ENCODE measurements around the gene ANP32B. TPM values are rescaled to one million over a fixed set of nuclear protein-coding genes. Genes with fewer than 3 reads are reported as not detected.
"Not testable (repeated sequence)": the region's sequence is repeated elsewhere in the genome, so short reads cannot be mapped to it uniquely, and the experiment has no call there.

The ANP32B gene
- total RNA-seq, 2 experiments from 2014 or later = 32.1 to 389 TPM

GRCh38 chr9:98017306-98017705 lies 34.2 kb downstream of the ANP32B start:
- Histone ChIP-seq H3K36me3 (ENCODE audit: insufficient read depth, low read length) (peaks cover 85% of the 10 kb centered on the region), H2AFZ (ENCODE audit: low read length) (no peak overlapping the region), H3K9me3 (ENCODE audit: low read length) (no peaks in the 10 kb centered on the region), H3K4me1 (ENCODE audit: insufficient read depth, low read length, poor library complexity, severe bottlenecking) (no peaks in the 10 kb centered on the region), H3K79me2 (ENCODE audit: insufficient read depth, low read depth, low read length) (0 out of 2 replicates have a peak, but pooled peaks cover under 1% of the 10 kb centered on the region), H3K27ac (ENCODE audit: low read depth, low read length, poor library complexity, severe bottlenecking) (no peak overlapping the region), H4K20me1 (ENCODE audit: insufficient read depth, low read length) (peaks cover 8% of the 10 kb centered on the region; the same call in 1 of the 2 replicates), H3K9me2 (ENCODE audit: insufficient read depth, low read length) (no peaks in the 10 kb centered on the region), H3K4me3 (ENCODE audit: low read depth, low read length, poor library complexity, severe bottlenecking) (no peak overlapping the region), H3K4me2 (ENCODE audit: low read length) (no peak overlapping the region)
- POLR2A ChIA-PET = interaction anchor here (0.6 to 1.2 kb wide), 3 partner anchors 13 to 699 kb away, joined by 4 read pairs; no protein-coding TSS in a partner anchor
- no TSS peak for BruUV-seq (replicated peaks)
- no peak for DNase-seq (ENCODE audit: low spot score)
- CTCF ChIA-PET (ENCODE audit: unreplicated experiment) = no interaction called here
- intact Hi-C loops (cut with micrococcal nuclease; ENCODE audit: unreplicated experiment) = no loop called here
- TF ChIP-seq EZH2phosphoT487 (IDR thresholded peaks at IDR 0.05; ENCODE audit: borderline replicate concordance, low read depth, low read length) (no peak), CTCF (conservative IDR thresholded peaks at IDR 0.05; ENCODE audit: low read length) (no peak)

- no peak overlapping the region for H2AFZ ChIP-seq (ENCODE audit: low read length)
- intact Hi-C loops (cut with micrococcal nuclease; ENCODE audit: unreplicated experiment) = no loop called here
- H3K36me3 ChIP-seq (ENCODE audit: insufficient read depth, low read length) = peaks cover 79% of the 10 kb centered on the region
- no peaks in the 10 kb centered on the region for H3K9me2 ChIP-seq (ENCODE audit: insufficient read depth, low read length)
- H3K4me1 ChIP-seq (ENCODE audit: insufficient read depth, low read length, poor library complexity, severe bottlenecking) = no peaks in the 10 kb centered on the region
- H3K4me3 ChIP-seq (ENCODE audit: low read depth, low read length, poor library complexity, severe bottlenecking) = no peak overlapping the region
- no peak overlapping the region for H3K4me2 ChIP-seq (ENCODE audit: low read length)
- POLR2A ChIA-PET = interaction anchor here (1.2 kb wide), 1 partner anchor 14 kb away, joined by 4 read pairs; no protein-coding TSS in a partner anchor
- peaks cover 8% of the 10 kb centered on the region; the same call in 1 of the 2 replicates for H4K20me1 ChIP-seq (ENCODE audit: insufficient read depth, low read length)
- TF ChIP-seq CTCF (conservative IDR thresholded peaks at IDR 0.05; ENCODE audit: low read length) = no peak
- no peak for TF ChIP-seq EZH2phosphoT487 (IDR thresholded peaks at IDR 0.05; ENCODE audit: borderline replicate concordance, low read depth, low read length)
- BruUV-seq (replicated peaks) = no TSS peak
- DNase-seq (ENCODE audit: low spot score) = no peak
- no peak overlapping the region for H3K27ac ChIP-seq (ENCODE audit: low read depth, low read length, poor library complexity, severe bottlenecking)
- CTCF ChIA-PET (ENCODE audit: unreplicated experiment) = no interaction called here
- H3K9me3 ChIP-seq (ENCODE audit: low read length) = no peaks in the 10 kb centered on the region
- no peaks in the 10 kb centered on the region for H3K79me2 ChIP-seq (ENCODE audit: insufficient read depth, low read depth, low read length)
These were observed 35.2 kb downstream of the ANP32B start for GRCh38 chr9:98018347-98018746.

- Histone ChIP-seq H4K20me1 (ENCODE audit: insufficient read depth, low read length) (peaks cover 8% of the 10 kb centered on the region; the same call in 1 of the 2 replicates), H3K79me2 (ENCODE audit: insufficient read depth, low read depth, low read length) (no peaks in the 10 kb centered on the region), H3K4me1 (ENCODE audit: insufficient read depth, low read length, poor library complexity, severe bottlenecking) (no peaks in the 10 kb centered on the region), H3K9me2 (ENCODE audit: insufficient read depth, low read length) (no peaks in the 10 kb centered on the region), H3K4me3 (ENCODE audit: low read depth, low read length, poor library complexity, severe bottlenecking) (no peak overlapping the region), H3K36me3 (ENCODE audit: insufficient read depth, low read length) (peaks cover 72% of the 10 kb centered on the region), H3K4me2 (ENCODE audit: low read length) (no peak overlapping the region), H2AFZ (ENCODE audit: low read length) (no peak overlapping the region), H3K9me3 (ENCODE audit: low read length) (no peaks in the 10 kb centered on the region), H3K27ac (ENCODE audit: low read depth, low read length, poor library complexity, severe bottlenecking) (no peak overlapping the region)
- ChIA-PET CTCF (ENCODE audit: unreplicated experiment) (no interaction called here), POLR2A (no interaction called here)
- no TSS peak for BruUV-seq (replicated peaks)
- no peak for DNase-seq (ENCODE audit: low spot score)
- intact Hi-C loops (cut with micrococcal nuclease; ENCODE audit: unreplicated experiment) = no loop called here
- no peak for TF ChIP-seq CTCF (conservative IDR thresholded peaks at IDR 0.05; ENCODE audit: low read length)
- TF ChIP-seq EZH2phosphoT487 (IDR thresholded peaks at IDR 0.05; ENCODE audit: borderline replicate concordance, low read depth, low read length) = no peak
These were observed 36.0 kb downstream of the ANP32B start for GRCh38 chr9:98019098-98019497.

GRCh38 chr9:98019869-98020268 lies 36.7 kb downstream of the ANP32B start:
- H4K20me1 ChIP-seq (ENCODE audit: insufficient read depth, low read length); H3K27ac ChIP-seq (ENCODE audit: low read depth, low read length, poor library complexity, severe bottlenecking); H3K4me3 ChIP-seq (ENCODE audit: low read depth, low read length, poor library complexity, severe bottlenecking); intact Hi-C loops (cut with micrococcal nuclease; ENCODE audit: unreplicated experiment); H3K4me1 ChIP-seq (ENCODE audit: insufficient read depth, low read length, poor library complexity, severe bottlenecking); H3K9me3 ChIP-seq (ENCODE audit: low read length); H3K4me2 ChIP-seq (ENCODE audit: low read length); BruUV-seq (replicated peaks); CTCF ChIA-PET (ENCODE audit: unreplicated experiment); H3K9me2 ChIP-seq (ENCODE audit: insufficient read depth, low read length); H2AFZ ChIP-seq (ENCODE audit: low read length); H3K79me2 ChIP-seq (ENCODE audit: insufficient read depth, low read depth, low read length); DNase-seq (ENCODE audit: low spot score): not testable (repeated sequence)
- POLR2A ChIA-PET = interaction anchor here (0.6 kb wide), 1 partner anchor 95 kb away, joined by 4 read pairs; no protein-coding TSS in a partner anchor
- H3K36me3 ChIP-seq (ENCODE audit: insufficient read depth, low read length) = peaks cover 64% of the 10 kb centered on the region

All from OCI-LY7 (cell line).